A549 (cell line): ENCODE measurements around the gene CCDC102B.

Experiments
- CEBPB ChIP-seq, 2 experiments: fragments of >200 bp in 1 of 2; sonication (Bioruptor Twin) in 1 of 2; formaldehyde crosslinking in 1 of 2; IDR thresholded peaks; 2 replicates each; pipeline ENCODE4 v1.6.1; 2012 to 2016
- CTCF ChIP-seq: fragments of >200 bp; sonication (Bioruptor Twin); formaldehyde crosslinking; IDR thresholded peaks from 3 replicates; pipeline ENCODE4 v1.5.1; 2016
- EP300 ChIP-seq, 2 experiments: fragments of >200 bp; sonication (Bioruptor Twin); formaldehyde crosslinking; IDR thresholded peaks; 2 replicates in 1 of 2; 3 replicates in 1 of 2; pipeline ENCODE4 v1.6.1; 2016 to 2017
- JUN ChIP-seq, 2 experiments: fragments of >200 bp; sonication (Bioruptor Twin); formaldehyde crosslinking; IDR thresholded peaks; 2 replicates in 1 of 2; 3 replicates in 1 of 2; pipeline ENCODE4 v1.6.1; 2016 to 2017
- PHF8 ChIP-seq: fragments of 200-600 bp; sonication (generic); IDR thresholded peaks from 2 replicates; pipeline ENCODE4 v1.6.1; 2016; ENCODE audit warnings: low read depth, mild to moderate bottlenecking, antibody characterized with exemption, moderate library complexity, borderline replicate concordance

GRCh38 chr18:68935686-68936085, 137.8 kb downstream of the CCDC102B start:
- TF ChIP-seq JUN (IDR thresholded peaks at IDR 0.05) (no peak), CTCF (no peak), PHF8 (no peak), EP300 (IDR thresholded peaks at IDR 0.05) (no peak), CEBPB (IDR thresholded peaks at IDR 0.05) (no peak)
